ENCODE data around the gene B3GLCT. TPM values are rescaled to one million over a fixed set of nuclear protein-coding genes. Genes with fewer than 3 reads are reported as not detected.

The B3GLCT gene
- total RNA-seq, 2 donors from 2014 or later = 2.8 to 3.1 TPM

DNA sequence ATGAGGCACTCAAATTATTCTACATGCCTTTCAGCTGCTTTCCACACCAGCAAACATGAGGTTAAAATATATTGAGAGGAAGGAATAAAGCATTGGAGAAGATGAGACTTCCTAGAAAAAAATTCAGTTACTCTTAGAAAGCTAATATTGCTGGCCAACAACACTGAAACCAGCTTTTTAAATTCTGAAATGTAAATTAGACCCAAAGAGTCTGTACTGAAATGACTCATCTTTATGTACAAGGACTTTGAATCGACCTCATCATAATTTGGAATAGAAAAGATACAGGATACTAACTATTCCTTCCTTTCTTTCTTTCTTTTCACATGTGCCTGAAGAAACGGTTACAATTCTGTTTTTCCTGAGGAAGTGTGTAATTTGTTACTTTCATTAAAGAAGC is 31.6 kb upstream of the B3GLCT start:
- Histone ChIP-seq H3K36me3 (no peaks in the 10 kb centered on the region), H3K9ac (ENCODE audit: low read depth in 2 of 2, low read length in 2 of 2) (no peak overlapping the region), H3K4me1 (no peaks in the 10 kb centered on the region), H3K27me3 (no peaks in the 10 kb centered on the region), H3K27ac (no peak overlapping the region), H3K9me3 (no peaks in the 10 kb centered on the region), H3K4me3 (no peak overlapping the region)
- TF ChIP-seq, protein P1, sequence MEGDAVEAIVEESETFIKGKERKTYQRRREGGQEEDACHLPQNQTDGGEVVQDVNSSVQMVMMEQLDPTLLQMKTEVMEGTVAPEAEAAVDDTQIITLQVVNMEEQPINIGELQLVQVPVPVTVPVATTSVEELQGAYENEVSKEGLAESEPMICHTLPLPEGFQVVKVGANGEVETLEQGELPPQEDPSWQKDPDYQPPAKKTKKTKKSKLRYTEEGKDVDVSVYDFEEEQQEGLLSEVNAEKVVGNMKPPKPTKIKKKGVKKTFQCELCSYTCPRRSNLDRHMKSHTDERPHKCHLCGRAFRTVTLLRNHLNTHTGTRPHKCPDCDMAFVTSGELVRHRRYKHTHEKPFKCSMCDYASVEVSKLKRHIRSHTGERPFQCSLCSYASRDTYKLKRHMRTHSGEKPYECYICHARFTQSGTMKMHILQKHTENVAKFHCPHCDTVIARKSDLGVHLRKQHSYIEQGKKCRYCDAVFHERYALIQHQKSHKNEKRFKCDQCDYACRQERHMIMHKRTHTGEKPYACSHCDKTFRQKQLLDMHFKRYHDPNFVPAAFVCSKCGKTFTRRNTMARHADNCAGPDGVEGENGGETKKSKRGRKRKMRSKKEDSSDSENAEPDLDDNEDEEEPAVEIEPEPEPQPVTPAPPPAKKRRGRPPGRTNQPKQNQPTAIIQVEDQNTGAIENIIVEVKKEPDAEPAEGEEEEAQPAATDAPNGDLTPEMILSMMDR (IDR thresholded peaks at IDR 0.05) = no peak
- DNase-seq = no peak
- intact Hi-C loops (cut with DNase I) = no loop called here

DNA sequence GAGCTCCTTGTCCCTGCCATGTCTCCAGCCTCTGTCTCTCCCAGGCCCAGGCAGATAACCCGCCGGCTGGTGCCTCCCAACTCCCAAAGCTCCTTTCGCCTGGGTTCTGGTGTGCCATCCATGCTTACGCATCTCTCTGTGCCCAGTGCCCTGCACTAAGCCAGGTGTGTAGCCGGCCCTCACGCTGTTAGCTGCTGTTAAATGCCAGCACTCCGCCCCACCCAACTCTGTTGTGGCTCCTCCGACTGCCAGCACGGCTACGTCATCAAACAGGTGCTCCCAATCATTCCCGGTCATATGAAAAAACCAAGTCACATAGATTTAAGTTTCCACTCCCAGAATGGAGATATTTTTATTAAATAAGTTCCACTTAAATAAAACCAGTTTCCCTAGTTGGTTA is 31.0 kb upstream of the B3GLCT start:
- intact Hi-C loops (cut with DNase I) = no loop called here
- no peaks in the 10 kb centered on the region for H3K4me1 ChIP-seq
- no peak overlapping the region for H3K27ac ChIP-seq
- H3K36me3 ChIP-seq = no peaks in the 10 kb centered on the region
- H3K9me3 ChIP-seq = no peaks in the 10 kb centered on the region
- H3K9ac ChIP-seq (ENCODE audit: low read depth in 2 of 2, low read length in 2 of 2) = no peak overlapping the region
- no peak overlapping the region for H3K4me3 ChIP-seq
- TF ChIP-seq, protein P1 (IDR thresholded peaks at IDR 0.05) = no peak
- DNase-seq = peak; percentile 78
- no peaks in the 10 kb centered on the region for H3K27me3 ChIP-seq

DNA sequence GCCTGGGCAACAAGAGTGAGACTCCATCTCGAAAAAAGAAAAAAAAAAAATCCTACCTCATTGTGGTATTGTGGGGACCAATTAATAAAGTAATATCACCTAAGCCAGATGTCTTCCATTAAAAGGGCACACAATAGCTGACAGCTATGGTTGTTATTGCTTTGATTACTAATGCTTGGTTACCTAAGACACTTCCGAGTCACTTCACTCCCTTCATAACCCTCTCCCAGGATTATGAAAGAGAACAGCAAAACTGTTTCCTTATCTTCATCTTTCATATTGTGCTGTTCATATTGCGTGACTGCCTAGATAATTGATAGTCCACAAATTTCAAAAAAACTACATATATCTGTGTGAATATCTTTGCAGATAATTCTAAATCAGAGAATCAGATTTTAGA is 27.8 kb upstream of the B3GLCT start:
- TF ChIP-seq, protein P1 (IDR thresholded peaks at IDR 0.05) = no peak
- no peak overlapping the region for H3K4me3 ChIP-seq
- no peak overlapping the region for H3K27ac ChIP-seq
- H3K9me3 ChIP-seq = no peaks in the 10 kb centered on the region
- no peak for DNase-seq
- intact Hi-C loops (cut with DNase I) = loop anchor here (10.0 kb wide), 1 partner anchor 117 kb away; no protein-coding TSS in a partner anchor
- H3K27me3 ChIP-seq = no peaks in the 10 kb centered on the region
- no peak overlapping the region for H3K9ac ChIP-seq (ENCODE audit: low read depth in 2 of 2, low read length in 2 of 2)
- no peaks in the 10 kb centered on the region for H3K36me3 ChIP-seq
- no peaks in the 10 kb centered on the region for H3K4me1 ChIP-seq

- TF ChIP-seq, protein P1 (IDR thresholded peaks at IDR 0.05) = no peak
- H3K36me3 ChIP-seq = no peaks in the 10 kb centered on the region
- H3K27ac ChIP-seq = no peak overlapping the region
- no peak overlapping the region for H3K4me3 ChIP-seq
- H3K9me3 ChIP-seq = no peaks in the 10 kb centered on the region
- DNase-seq = no peak
- H3K27me3 ChIP-seq = no peaks in the 10 kb centered on the region
- H3K4me1 ChIP-seq = no peaks in the 10 kb centered on the region
- H3K9ac ChIP-seq (ENCODE audit: low read depth in 2 of 2, low read length in 2 of 2) = no peak overlapping the region
- intact Hi-C loops (cut with DNase I) = loop anchor here (10.0 kb wide), 1 partner anchor 118 kb away; no protein-coding TSS in a partner anchor
These were observed 27.2 kb upstream of the B3GLCT start for GRCh38 chr13:31172535-31172934.

GRCh38 chr13:31174018-31174417 is 25.8 kb upstream of the B3GLCT start:
- TF ChIP-seq, protein P1 (IDR thresholded peaks at IDR 0.05) = no peak
- no peaks in the 10 kb centered on the region for H3K27me3 ChIP-seq
- H3K9me3 ChIP-seq = no peaks in the 10 kb centered on the region
- no peak for DNase-seq
- no peak overlapping the region for H3K27ac ChIP-seq
- no peaks in the 10 kb centered on the region for H3K36me3 ChIP-seq
- H3K9ac ChIP-seq (ENCODE audit: low read depth in 2 of 2, low read length in 2 of 2) = no peak overlapping the region
- H3K4me1 ChIP-seq = no peaks in the 10 kb centered on the region
- no peak overlapping the region for H3K4me3 ChIP-seq
- intact Hi-C loops (cut with DNase I) = loop anchor here (10.0 kb wide), 1 partner anchor 119 kb away; no protein-coding TSS in a partner anchor

All from colonic mucosa (tissue), 4 donors.